Kidney (tissue), 14 donors: Measurements from ENCODE around the gene CAMTA1. TPM values are rescaled to one million over a fixed set of nuclear protein-coding genes. Genes with fewer than 3 reads are reported as not detected.

Experiments
- DNase-seq, 5 donors: peaks; one replicate each; pipeline ENCODE4 v3.0.0-alpha.2; 2013 to 2020
- FAIRE-seq: peaks from 2 replicates; lab custom pipeline; 2012; peaks lifted over from hg19 to GRCh38; lab: Jason Lieb, UNC
- H3K27ac ChIP-seq, 2 donors: one replicate each; pipeline ENCODE4 v1.7.0; 2013; ENCODE audit warnings: low read depth in 2 of 2, low read length in 2 of 2, inconsistent platforms in 1 of 2
- H3K27me3 ChIP-seq: one replicate; pipeline ENCODE4 v1.7.1; 2013; ENCODE audit warnings: low read length, inconsistent platforms; ENCODE audit not compliant: control insufficient read depth, insufficient read depth
- H3K36me3 ChIP-seq, 3 donors: one replicate each; pipeline versions ENCODE4 v1.7.0 to v1.7.1; 2013; ENCODE audit warnings: low read length in 3 of 3, control low read depth in 1 of 3, inconsistent platforms in 1 of 3; ENCODE audit not compliant: insufficient read depth in 3 of 3, control insufficient read depth in 2 of 3
- H3K4me1 ChIP-seq, 3 donors: one replicate each; pipeline versions ENCODE4 v1.7.0 to v1.7.1; 2013; ENCODE audit warnings: low read length in 3 of 3, inconsistent platforms in 1 of 3, low read depth in 1 of 3; ENCODE audit not compliant: control insufficient read depth in 2 of 3, insufficient read depth in 2 of 3
- H3K4me3 ChIP-seq, 3 donors: one replicate each; pipeline versions ENCODE4 v1.7.0 to v1.8.1; 2013; ENCODE audit warnings: low read length in 3 of 3, control low read depth in 1 of 3, inconsistent platforms in 1 of 3
- H3K9ac ChIP-seq, 3 donors: one replicate each; pipeline versions ENCODE4 v1.7.0 to v1.7.1; 2013; ENCODE audit warnings: low read length in 3 of 3, control low read depth in 1 of 3, inconsistent platforms in 1 of 3
- H3K9me3 ChIP-seq, 3 donors: one replicate each; pipeline versions ENCODE4 v1.7.0 to v1.7.1; 2013; ENCODE audit warnings: low read length in 3 of 3, control low read depth in 1 of 3, inconsistent platforms in 1 of 3; ENCODE audit not compliant: control insufficient read depth in 2 of 3, insufficient read depth in 1 of 3
- CTCF ChIP-seq: IDR thresholded peaks from 3 replicates; pipeline ENCODE4 v1.5.1; 2012; ENCODE audit warnings: mild to moderate bottlenecking, moderate library complexity, borderline replicate concordance; ENCODE audit not compliant: insufficient read depth; ENCODE audit errors: extremely low read depth
- intact Hi-C: fragments of 100-400 bp; cut with DNase I; formaldehyde crosslinking; loops from one replicate; pipeline ENCODE4 v1.11.1; 2022
- polyA plus RNA-seq: library from polyadenylated mRNA; stranded (reverse); fragments of 350-450 nt; fragmentation: Illumina TruSeq; extraction: RNeasy Lipid Tissue Mini Kit (QIAGEN cat#74804); gene quantifications from one replicate; pipeline ENCODE4 v1.2.3, GENCODE V29; 2014; ENCODE audit warnings: low read depth, low replicate concordance; ENCODE audit not compliant: insufficient read depth
- total RNA-seq: library from RNA; stranded (reverse); fragmentation: NEBNext Ultra II Directional; extraction: Animal tissue kit (Norgen Biotek cat#: 25700); gene quantifications from one replicate; pipeline ENCODE4 v1.2.1, GENCODE V29; 2021
- donor health status: control.
- donor health status: control.
- donor health status: control.
- donor health status: control.
- donor health status: control.
- donor health status: DM: yes; HTN: yes; CAD: no.
- donor health status: Normal renal cell carcinoma (clear cell type).

Gene CAMTA1
- total and polyA plus RNA-seq, 2 donors from 2014 or later: 79.0 to 170 TPM

GRCh38 chr1:7109901-7110300 lies 324.6 kb downstream of the CAMTA1 start:
- FAIRE-seq: no peak
- DNase-seq: no peak
- Histone ChIP-seq H3K27me3 (no peaks in the 10 kb centered on the region), H3K4me3 (no peak overlapping the region), H3K36me3 (no peaks in the 10 kb centered on the region), H3K9ac (peak overlapping the region in 1 of 3 donors; percentile 19), H3K27ac (no peak overlapping the region), H3K4me1 (peaks cover 0 to 5% (median 4%) of the 10 kb centered on the region in 3 donors), H3K9me3 (no peaks in the 10 kb centered on the region)
- TF ChIP-seq CTCF: no peak
- intact Hi-C loops: no loop called here

- Histone ChIP-seq H3K27me3 (no peaks in the 10 kb centered on the region), H3K4me1 (peaks cover 0 to 5% (median 4%) of the 10 kb centered on the region in 3 donors), H3K9me3 (no peaks in the 10 kb centered on the region), H3K4me3 (no peak overlapping the region), H3K9ac (peak overlapping the region in 1 of 3 donors; percentile 19), H3K36me3 (no peaks in the 10 kb centered on the region), H3K27ac (no peak overlapping the region)
- FAIRE-seq (no peak), DNase-seq (peak in 2 of 5 donors; percentile 13 to 50)
- TF ChIP-seq CTCF: no peak
- intact Hi-C loops: no loop called here
These were observed 325.1 kb downstream of the CAMTA1 start for GRCh38 chr1:7110321-7110720.

GRCh38 chr1:7111853-7112252 lies 326.6 kb downstream of the CAMTA1 start:
- no peaks in the 10 kb centered on the region for H3K9me3 ChIP-seq
- no peak for DNase-seq
- H3K27ac ChIP-seq: no peak overlapping the region
- H3K9ac ChIP-seq: no peak overlapping the region
- no peaks in the 10 kb centered on the region for H3K36me3 ChIP-seq
- H3K4me1 ChIP-seq: peaks cover 0 to 5% (median 4%) of the 10 kb centered on the region in 3 donors
- FAIRE-seq: no peak
- intact Hi-C loops: no loop called here
- no peaks in the 10 kb centered on the region for H3K27me3 ChIP-seq
- no peak overlapping the region for H3K4me3 ChIP-seq
- TF ChIP-seq CTCF: no peak

GRCh38 chr1:7113136-7113535 lies 327.9 kb downstream of the CAMTA1 start:
- H3K27me3 ChIP-seq: no peaks in the 10 kb centered on the region
- FAIRE-seq (no peak), DNase-seq (no peak)
- H3K36me3 ChIP-seq: no peaks in the 10 kb centered on the region
- no peaks in the 10 kb centered on the region for H3K9me3 ChIP-seq
- H3K27ac ChIP-seq: no peak overlapping the region
- intact Hi-C loops: no loop called here
- H3K9ac ChIP-seq: no peak overlapping the region
- no peak overlapping the region for H3K4me3 ChIP-seq
- no peak for TF ChIP-seq CTCF
- peaks cover 0 to 5% (median 4%) of the 10 kb centered on the region in 3 donors for H3K4me1 ChIP-seq
